Measurements from ENCODE around the gene OASL.

DNA sequence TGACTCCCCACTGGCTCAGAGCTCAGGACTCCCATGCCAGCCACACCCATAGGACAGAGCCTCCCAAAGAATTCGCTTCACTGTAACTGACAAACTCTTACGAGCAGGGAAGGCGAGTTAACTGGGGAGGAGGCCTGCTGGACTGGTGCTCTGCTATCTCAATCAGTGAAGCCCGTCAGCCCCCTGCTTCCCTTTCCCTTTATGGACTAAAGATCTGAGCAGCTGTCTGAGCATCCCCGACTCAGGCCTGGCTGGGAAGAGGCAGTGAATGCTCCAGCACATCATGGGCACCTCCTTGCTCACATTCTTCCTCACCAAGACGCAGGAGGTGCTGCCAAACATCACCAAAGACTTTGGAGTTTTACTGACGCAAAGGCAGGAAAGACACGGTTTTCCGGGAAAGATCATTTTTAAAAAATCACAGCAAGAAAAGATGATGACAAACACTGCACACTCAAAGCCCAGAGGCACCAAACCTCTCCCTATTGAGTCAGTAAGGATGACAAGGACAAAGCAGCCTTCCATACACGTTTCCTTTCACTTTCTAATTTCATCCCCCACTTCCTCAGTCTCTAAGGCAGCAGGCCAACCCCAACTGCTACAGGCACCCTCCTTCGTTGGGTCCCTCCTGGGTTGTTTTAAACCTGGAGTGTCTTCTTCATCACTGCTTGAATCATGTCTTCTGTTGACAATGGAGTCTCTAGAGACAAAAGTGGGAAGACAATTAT is 48.6 kb upstream of the OASL start:
- TF ChIP-seq TAF1 (IDR thresholded peaks at IDR 0.05; ENCODE audit: borderline replicate concordance, insufficient read depth, low read length) (no peak), SIN3A (IDR thresholded peaks at IDR 0.05; ENCODE audit: borderline replicate concordance, insufficient read depth, low read length) (no peak), POLR2AphosphoS5 (IDR thresholded peaks at IDR 0.05; ENCODE audit: low read depth, low read length) (no peak)

All from PFSK-1 (cell line).